IMR-90 (cell line): ENCODE measurements around the gene AARS1. TPM values are rescaled to one million over a fixed set of nuclear protein-coding genes. Genes with fewer than 3 reads are reported as not detected.

Experiments used
- ATAC-seq: fragments of 200-7000 bp; cut with Tn5 transposase; 2 replicates; pipeline ENCODE4 v1.9.1; 2020; ENCODE audit warnings: low read depth, mild to moderate bottlenecking, moderate library complexity
- BruUV-seq: library from RNA; stranded (reverse); fragments of 400-500 nt; replicated peaks from 2 replicates; lab custom pipeline; 2021; lab: Mats Ljungman, UMichigan
- CTCF ChIA-PET: fragments of 300-600 bp; formaldehyde crosslinking; extraction: SDS; loops from one replicate; lab custom pipeline; 2021; ENCODE audit warnings: antibody characterized with exemption; lab: Yijun Ruan, JAX
- POLR2A ChIA-PET: fragments of 300-600 bp; sonication (Branson Sonifier 250); formaldehyde crosslinking; loops from one replicate; lab custom pipeline; 2022; ENCODE audit warnings: antibody characterized with exemption; ENCODE audit not compliant: unreplicated experiment; lab: Charles Lee
- DNase-seq: peaks from one replicate; pipeline ENCODE4 v3.0.0; 2013
- H2AFZ ChIP-seq: replicated peaks from 2 replicates; pipeline ENCODE3; 2013; ENCODE audit warnings: low read length, mild to moderate bottlenecking; ENCODE audit not compliant: poor library complexity
- H2AK5ac ChIP-seq: 2 replicates; pipeline ENCODE4 v1.6.1; 2013; ENCODE audit warnings: low read depth, low read length, inconsistent platforms
- H2AK9ac ChIP-seq: replicated peaks from 2 replicates; pipeline ENCODE3; 2013; ENCODE audit warnings: mild to moderate bottlenecking, low read depth, low read length, moderate library complexity; ENCODE audit not compliant: poor library complexity
- H2BK120ac ChIP-seq: 2 replicates; pipeline ENCODE4 v1.6.1; 2013; ENCODE audit warnings: low read depth, low read length, inconsistent platforms
- H2BK15ac ChIP-seq: 3 replicates; pipeline ENCODE4 v1.6.1; 2013; ENCODE audit warnings: low read depth, low read length, inconsistent platforms
- H2BK20ac ChIP-seq: 2 replicates; pipeline ENCODE4 v1.6.1; 2013; ENCODE audit warnings: low read depth, mild to moderate bottlenecking, inconsistent platforms, low read length, moderate library complexity
- H2BK5ac ChIP-seq: 2 replicates; pipeline ENCODE4 v1.6.1; 2013; ENCODE audit warnings: mild to moderate bottlenecking, low read depth, low read length, inconsistent platforms; ENCODE audit not compliant: poor library complexity, severe bottlenecking
- H3K14ac ChIP-seq: replicated peaks from 2 replicates; pipeline ENCODE4 v1.6.1; 2013; ENCODE audit warnings: low read depth, low read length, inconsistent platforms
- H3K18ac ChIP-seq: 2 replicates; pipeline ENCODE4 v1.6.1; 2013; ENCODE audit warnings: low read depth, low read length, control low read depth
- H3K23ac ChIP-seq: 2 replicates; pipeline ENCODE4 v1.6.1; 2013; ENCODE audit warnings: low read depth, low read length, inconsistent platforms
- H3K27ac ChIP-seq: 2 replicates; pipeline ENCODE4 v1.5.1; 2013; ENCODE audit warnings: mild to moderate bottlenecking, control low read depth, low read length; ENCODE audit not compliant: insufficient read depth
- H3K27me3 ChIP-seq: 2 replicates; pipeline ENCODE4 v1.6.1; 2013; ENCODE audit warnings: low read length; ENCODE audit not compliant: control insufficient read depth, insufficient read depth
- H3K36me3 ChIP-seq: 2 replicates; pipeline ENCODE4 v1.6.1; 2013; ENCODE audit warnings: low read length, mixed read lengths; ENCODE audit not compliant: control insufficient read depth, insufficient read depth
- H3K4ac ChIP-seq: 2 replicates; pipeline ENCODE4 v1.6.1; 2013; ENCODE audit warnings: low read depth, low read length, inconsistent platforms
- H3K4me1 ChIP-seq: 2 replicates; pipeline ENCODE4 v1.6.1; 2013; ENCODE audit warnings: low read length, mixed read lengths; ENCODE audit not compliant: control insufficient read depth, insufficient read depth
- H3K4me2 ChIP-seq: 2 replicates; pipeline ENCODE4 v1.6.1; 2013; ENCODE audit warnings: low read depth, mild to moderate bottlenecking, control low read depth, low read length, moderate library complexity
- H3K4me3 ChIP-seq: 2 replicates; pipeline ENCODE4 v1.5.1; 2013; ENCODE audit warnings: low read depth, mild to moderate bottlenecking, control low read depth, low read length, moderate library complexity; ENCODE audit not compliant: insufficient read depth
- H3K56ac ChIP-seq: 2 replicates; pipeline ENCODE4 v1.6.1; 2013; ENCODE audit warnings: low read length, inconsistent platforms; ENCODE audit not compliant: insufficient read depth; ENCODE audit errors: extremely low read depth
- H3K79me1 ChIP-seq, 2 experiments: 2 replicates each; pipeline ENCODE4 v1.6.1; 2013; ENCODE audit warnings: low read length in 2 of 2, inconsistent platforms in 1 of 2, low read depth in 1 of 2
- H3K9ac ChIP-seq: 2 replicates; pipeline ENCODE4 v1.6.1; 2013; ENCODE audit warnings: low read depth, low read length, control low read depth
- H3K9me1 ChIP-seq: 2 replicates; pipeline ENCODE4 v1.6.1; 2013; ENCODE audit warnings: low read length, inconsistent platforms; ENCODE audit not compliant: insufficient read depth
- H3K9me3 ChIP-seq: 2 replicates; pipeline ENCODE4 v1.6.1; 2013; ENCODE audit warnings: low read length; ENCODE audit not compliant: control insufficient read depth, insufficient read depth
- H4K20me1 ChIP-seq: 2 replicates; pipeline ENCODE4 v1.6.1; 2013; ENCODE audit warnings: low read length, inconsistent platforms; ENCODE audit not compliant: insufficient read depth
- H4K5ac ChIP-seq: 2 replicates; pipeline ENCODE4 v1.6.1; 2013; ENCODE audit warnings: mild to moderate bottlenecking, low read depth, low read length, control low read depth
- H4K8ac ChIP-seq, 2 experiments: 2 replicates each; pipeline ENCODE4 v1.6.1; 2013; ENCODE audit warnings: low read depth in 2 of 2, low read length in 2 of 2, control low read depth in 1 of 2, inconsistent platforms in 1 of 2
- H4K91ac ChIP-seq: 2 replicates; pipeline ENCODE4 v1.6.1; 2013; ENCODE audit warnings: low read depth, low read length, inconsistent platforms; ENCODE audit not compliant: insufficient read depth
- BHLHE40 ChIP-seq: fragments of 150-350 bp; IDR thresholded peaks from 2 replicates; pipeline ENCODE4 v1.6.1; 2016; ENCODE audit warnings: mild to moderate bottlenecking, low read depth, low read length
- FOS ChIP-seq: fragments of 150-350 bp; IDR thresholded peaks from 2 replicates; pipeline ENCODE4 v1.6.1; 2016; ENCODE audit warnings: low read depth, low read length
- USF2 ChIP-seq: fragments of 150-350 bp; IDR thresholded peaks from 2 replicates; pipeline ENCODE4 v1.6.1; 2017; ENCODE audit warnings: mild to moderate bottlenecking, antibody characterized with exemption, low read length, low read depth
- dilution Hi-C: fragments of 300-500 bp; cut with HindIII; formaldehyde crosslinking; loops from one replicate; pipeline ENCODE4 v1.14.3; 2018; ENCODE audit warnings: low sequenced_read_pairs; ENCODE audit not compliant: unreplicated experiment
- in situ Hi-C: fragments of 300-500 bp; cut with MboI; formaldehyde crosslinking; loops from 3 replicates; pipeline ENCODE4 v1.14.3; 2019; ENCODE audit warnings: low sequenced_read_pairs, inconsistent platforms, mixed read lengths
- intact Hi-C: fragments of 100-400 bp; cut with micrococcal nuclease; formaldehyde crosslinking; loops from 2 replicates; pipeline ENCODE4 v1.10.0; 2022
- polyA plus RNA-seq, 3 experiments: library from polyadenylated mRNA; depleted of rRNA; stranded (reverse); fragments of >200 nt; gene quantifications; 2 replicates each; pipeline ENCODE4 v1.2.3, GENCODE V29; 2012; ENCODE audit warnings: low replicate concordance in 1 of 3
- total RNA-seq: library from RNA; depleted of rRNA; stranded (reverse); fragments of >200 nt; gene quantifications from 2 replicates; pipeline ENCODE4 v1.2.3, GENCODE V29; 2012

AARS1 gene
- total and polyA plus RNA-seq, 2 of the 4 experiments (the other 2 are of a cell fraction) = 104 to 139 TPM

GRCh38 chr16:70295634-70296033 lies 6.3 kb upstream of the AARS1 start:
- Histone ChIP-seq H4K20me1 (no peaks in the 10 kb centered on the region), H2AK5ac (no peak overlapping the region), H3K4ac (no peak overlapping the region), H2BK120ac (no peak overlapping the region), H2BK15ac (no peak overlapping the region), H3K4me1 (peaks cover 3% of the 10 kb centered on the region; the same call in 1 of the 2 replicates), H2AFZ (no peak overlapping the region), H3K9me1 (0 out of 2 replicates have a peak, but pooled peaks cover 3% of the 10 kb centered on the region), H3K56ac (no peak overlapping the region), H3K4me3 (no peak overlapping the region), H3K23ac (no peak overlapping the region), H3K9me3 (no peaks in the 10 kb centered on the region), H3K4me2 (no peak overlapping the region), H2AK9ac (no peak overlapping the region), H3K36me3 (no peaks in the 10 kb centered on the region), H2BK20ac (no peak overlapping the region), H3K14ac (no peak overlapping the region), H3K27ac (no peak overlapping the region), H2BK5ac (no peak overlapping the region), H3K27me3 (no peaks in the 10 kb centered on the region), H4K8ac (no peak overlapping the region), H4K5ac (no peak overlapping the region), H3K9ac (no peak overlapping the region), H3K18ac (no peak overlapping the region), H4K91ac (no peak overlapping the region), H3K79me1 (peaks cover 11 to 29% of the 10 kb centered on the region in 2 experiments)
- POLR2A ChIA-PET = no interaction called here
- CTCF ChIA-PET = no interaction called here
- intact Hi-C loops (no loop called here), in situ Hi-C loops (no loop called here), dilution Hi-C loops (no loop called here)
- DNase-seq = no peak
- ATAC-seq = no peak
- TF ChIP-seq FOS = no peak
- no peak for TF ChIP-seq BHLHE40
- no peak for TF ChIP-seq USF2
- BruUV-seq = no TSS peak
